ENCODE data around the gene VCY1B.
"Not testable (repeated sequence)": the region's sequence is repeated elsewhere in the genome, so short reads cannot be mapped to it uniquely, and the experiment has no call there.

DNA sequence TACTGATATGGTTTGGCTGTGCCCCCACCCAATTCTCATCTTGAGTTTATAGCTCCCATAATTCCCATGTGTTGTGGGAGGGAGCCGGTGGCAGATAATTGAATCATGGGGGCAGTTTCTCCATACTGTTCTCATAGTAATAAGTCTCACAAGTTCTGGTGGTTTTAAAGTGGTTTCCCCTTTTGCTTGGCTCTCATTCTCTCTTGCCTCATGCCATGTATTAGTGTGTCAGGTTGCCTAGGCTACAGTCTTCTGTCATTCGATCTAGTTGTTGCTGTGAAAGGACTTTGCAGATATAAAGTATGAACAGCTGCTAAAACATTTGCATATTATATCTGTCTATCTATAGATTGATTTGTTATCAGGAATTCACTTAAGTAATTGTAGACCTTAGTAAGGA lies 25.6 kb upstream of the VCY1B start:
- not testable (repeated sequence) for TF ChIP-seq MXI1 (conservative IDR thresholded peaks at IDR 0.05; ENCODE audit: poor library complexity, severe bottlenecking); EZH2 (IDR thresholded peaks at IDR 0.05; ENCODE audit: borderline replicate concordance, insufficient read depth, low read length, poor library complexity, severe bottlenecking); SMC3 (conservative IDR thresholded peaks at IDR 0.05; ENCODE audit: poor library complexity); POLR2AphosphoS5 (IDR thresholded peaks at IDR 0.05)
- TF ChIP-seq, protein P1, sequence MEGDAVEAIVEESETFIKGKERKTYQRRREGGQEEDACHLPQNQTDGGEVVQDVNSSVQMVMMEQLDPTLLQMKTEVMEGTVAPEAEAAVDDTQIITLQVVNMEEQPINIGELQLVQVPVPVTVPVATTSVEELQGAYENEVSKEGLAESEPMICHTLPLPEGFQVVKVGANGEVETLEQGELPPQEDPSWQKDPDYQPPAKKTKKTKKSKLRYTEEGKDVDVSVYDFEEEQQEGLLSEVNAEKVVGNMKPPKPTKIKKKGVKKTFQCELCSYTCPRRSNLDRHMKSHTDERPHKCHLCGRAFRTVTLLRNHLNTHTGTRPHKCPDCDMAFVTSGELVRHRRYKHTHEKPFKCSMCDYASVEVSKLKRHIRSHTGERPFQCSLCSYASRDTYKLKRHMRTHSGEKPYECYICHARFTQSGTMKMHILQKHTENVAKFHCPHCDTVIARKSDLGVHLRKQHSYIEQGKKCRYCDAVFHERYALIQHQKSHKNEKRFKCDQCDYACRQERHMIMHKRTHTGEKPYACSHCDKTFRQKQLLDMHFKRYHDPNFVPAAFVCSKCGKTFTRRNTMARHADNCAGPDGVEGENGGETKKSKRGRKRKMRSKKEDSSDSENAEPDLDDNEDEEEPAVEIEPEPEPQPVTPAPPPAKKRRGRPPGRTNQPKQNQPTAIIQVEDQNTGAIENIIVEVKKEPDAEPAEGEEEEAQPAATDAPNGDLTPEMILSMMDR (IDR thresholded peaks at IDR 0.05; ENCODE audit: poor library complexity, severe bottlenecking), result not testable (repeated sequence)

Data from neural cell (in vitro differentiated cells).